ENCODE data around the gene NGEF. TPM values are rescaled to one million over a fixed set of nuclear protein-coding genes. Genes with fewer than 3 reads are reported as not detected.

NGEF gene
- total RNA-seq, 1 donor from 2014 or later: 2.6 TPM

- Histone ChIP-seq H3K9ac (ENCODE audit: low read depth in 1 of 3, low read length in 3 of 3) (no peak overlapping the region), H3K27me3 (ENCODE audit: control insufficient read depth in 3 of 3, insufficient read depth in 3 of 3, low read length in 3 of 3) (peaks cover 0 to 2% (median 0%) of the 10 kb centered on the region in 3 donors), H3K36me3 (ENCODE audit: control insufficient read depth in 3 of 3, insufficient read depth in 3 of 3, low read length in 3 of 3) (no peaks in the 10 kb centered on the region), H3K27ac (ENCODE audit: low read depth, low read length) (no peak overlapping the region), H3K4me3 (ENCODE audit: low read length in 3 of 3) (no peak overlapping the region), H3K9me3 (ENCODE audit: control insufficient read depth in 3 of 3, low read length in 3 of 3) (no peaks in the 10 kb centered on the region), H3K4me1 (ENCODE audit: control insufficient read depth in 3 of 3, insufficient read depth in 3 of 3, low read length in 3 of 3) (no peaks in the 10 kb centered on the region)
Measured at GRCh38 chr2:233042549-233042948, 29.5 kb upstream of the NGEF start.

- Histone ChIP-seq H3K36me3 (ENCODE audit: control insufficient read depth in 3 of 3, insufficient read depth in 3 of 3, low read length in 3 of 3) (no peaks in the 10 kb centered on the region), H3K27me3 (ENCODE audit: control insufficient read depth in 3 of 3, insufficient read depth in 3 of 3, low read length in 3 of 3) (no peaks in the 10 kb centered on the region), H3K9me3 (ENCODE audit: control insufficient read depth in 3 of 3, low read length in 3 of 3) (no peaks in the 10 kb centered on the region), H3K4me3 (ENCODE audit: low read length in 3 of 3) (no peak overlapping the region), H3K4me1 (ENCODE audit: control insufficient read depth in 3 of 3, insufficient read depth in 3 of 3, low read length in 3 of 3) (no peaks in the 10 kb centered on the region), H3K27ac (ENCODE audit: low read depth, low read length) (no peak overlapping the region), H3K9ac (ENCODE audit: low read depth in 1 of 3, low read length in 3 of 3) (no peak overlapping the region)
Measured at GRCh38 chr2:233041722-233042323, 28.8 kb upstream of the NGEF start.

GRCh38 chr2:233040571-233040970 is 27.5 kb upstream of the NGEF start:
- H3K27me3 ChIP-seq (ENCODE audit: control insufficient read depth in 3 of 3, insufficient read depth in 3 of 3, low read length in 3 of 3): no peaks in the 10 kb centered on the region
- H3K36me3 ChIP-seq (ENCODE audit: control insufficient read depth in 3 of 3, insufficient read depth in 3 of 3, low read length in 3 of 3): no peaks in the 10 kb centered on the region
- H3K27ac ChIP-seq (ENCODE audit: low read depth, low read length): no peak overlapping the region
- peaks cover 0 to 2% (median 0%) of the 10 kb centered on the region in 3 donors for H3K9me3 ChIP-seq (ENCODE audit: control insufficient read depth in 3 of 3, low read length in 3 of 3)
- H3K9ac ChIP-seq (ENCODE audit: low read depth in 1 of 3, low read length in 3 of 3): no peak overlapping the region
- no peaks in the 10 kb centered on the region for H3K4me1 ChIP-seq (ENCODE audit: control insufficient read depth in 3 of 3, insufficient read depth in 3 of 3, low read length in 3 of 3)
- no peak overlapping the region for H3K4me3 ChIP-seq (ENCODE audit: low read length in 3 of 3)

GRCh38 chr2:233039846-233040530 is 26.9 kb upstream of the NGEF start:
- H3K9me3 ChIP-seq (ENCODE audit: control insufficient read depth in 3 of 3, low read length in 3 of 3): peaks cover 0 to 3% (median 0%) of the 10 kb centered on the region in 3 donors
- no peak overlapping the region for H3K4me3 ChIP-seq (ENCODE audit: low read length in 3 of 3)
- no peaks in the 10 kb centered on the region for H3K4me1 ChIP-seq (ENCODE audit: control insufficient read depth in 3 of 3, insufficient read depth in 3 of 3, low read length in 3 of 3)

GRCh38 chr2:233039212-233039845 is 26.3 kb upstream of the NGEF start:
- Histone ChIP-seq H3K4me3 (ENCODE audit: low read length in 3 of 3) (no peak overlapping the region), H3K27ac (ENCODE audit: low read depth, low read length) (no peak overlapping the region), H3K36me3 (ENCODE audit: control insufficient read depth in 3 of 3, insufficient read depth in 3 of 3, low read length in 3 of 3) (no peaks in the 10 kb centered on the region), H3K27me3 (ENCODE audit: control insufficient read depth in 3 of 3, insufficient read depth in 3 of 3, low read length in 3 of 3) (no peaks in the 10 kb centered on the region), H3K9me3 (ENCODE audit: control insufficient read depth in 3 of 3, low read length in 3 of 3) (peaks cover 0 to 3% (median 0%) of the 10 kb centered on the region in 3 donors), H3K9ac (ENCODE audit: low read depth in 1 of 3, low read length in 3 of 3) (no peak overlapping the region), H3K4me1 (ENCODE audit: control insufficient read depth in 3 of 3, insufficient read depth in 3 of 3, low read length in 3 of 3) (no peaks in the 10 kb centered on the region)

More at GRCh38 chr2:233039846-233040530, 26.9 kb upstream of the NGEF start:
- Histone ChIP-seq H3K27ac (ENCODE audit: low read depth, low read length) (no peak overlapping the region), H3K36me3 (ENCODE audit: control insufficient read depth in 3 of 3, insufficient read depth in 3 of 3, low read length in 3 of 3) (no peaks in the 10 kb centered on the region), H3K27me3 (ENCODE audit: control insufficient read depth in 3 of 3, insufficient read depth in 3 of 3, low read length in 3 of 3) (no peaks in the 10 kb centered on the region), H3K9ac (ENCODE audit: low read depth in 1 of 3, low read length in 3 of 3) (no peak overlapping the region)

GRCh38 chr2:233037078-233037477 is 24.0 kb upstream of the NGEF start:
- Histone ChIP-seq H3K4me3 (ENCODE audit: low read length in 3 of 3) (no peak overlapping the region), H3K9ac (ENCODE audit: low read depth in 1 of 3, low read length in 3 of 3) (no peak overlapping the region), H3K27me3 (ENCODE audit: control insufficient read depth in 3 of 3, insufficient read depth in 3 of 3, low read length in 3 of 3) (no peaks in the 10 kb centered on the region), H3K9me3 (ENCODE audit: control insufficient read depth in 3 of 3, low read length in 3 of 3) (peaks cover 0 to 3% (median 0%) of the 10 kb centered on the region in 3 donors), H3K36me3 (ENCODE audit: control insufficient read depth in 3 of 3, insufficient read depth in 3 of 3, low read length in 3 of 3) (no peaks in the 10 kb centered on the region), H3K27ac (ENCODE audit: low read depth, low read length) (no peak overlapping the region), H3K4me1 (ENCODE audit: control insufficient read depth in 3 of 3, insufficient read depth in 3 of 3, low read length in 3 of 3) (no peaks in the 10 kb centered on the region)

GRCh38 chr2:233036162-233036838 is 23.2 kb upstream of the NGEF start:
- H3K9ac ChIP-seq (ENCODE audit: low read depth in 1 of 3, low read length in 3 of 3): no peak overlapping the region
- H3K4me3 ChIP-seq (ENCODE audit: low read length in 3 of 3): no peak overlapping the region

GRCh38 chr2:233035426-233036161 is 22.5 kb upstream of the NGEF start:
- no peaks in the 10 kb centered on the region for H3K4me1 ChIP-seq (ENCODE audit: control insufficient read depth in 3 of 3, insufficient read depth in 3 of 3, low read length in 3 of 3)
- H3K9ac ChIP-seq (ENCODE audit: low read depth in 1 of 3, low read length in 3 of 3): no peak overlapping the region
- no peak overlapping the region for H3K27ac ChIP-seq (ENCODE audit: low read depth, low read length)
- H3K4me3 ChIP-seq (ENCODE audit: low read length in 3 of 3): no peak overlapping the region
- H3K9me3 ChIP-seq (ENCODE audit: control insufficient read depth in 3 of 3, low read length in 3 of 3): peaks cover 0 to 3% (median 0%) of the 10 kb centered on the region in 3 donors
- H3K27me3 ChIP-seq (ENCODE audit: control insufficient read depth in 3 of 3, insufficient read depth in 3 of 3, low read length in 3 of 3): no peaks in the 10 kb centered on the region
- H3K36me3 ChIP-seq (ENCODE audit: control insufficient read depth in 3 of 3, insufficient read depth in 3 of 3, low read length in 3 of 3): no peaks in the 10 kb centered on the region

More at GRCh38 chr2:233036162-233036838, 23.2 kb upstream of the NGEF start:
- peaks cover 0 to 3% (median 0%) of the 10 kb centered on the region in 3 donors for H3K9me3 ChIP-seq (ENCODE audit: control insufficient read depth in 3 of 3, low read length in 3 of 3)
- H3K27ac ChIP-seq (ENCODE audit: low read depth, low read length): no peak overlapping the region
- H3K27me3 ChIP-seq (ENCODE audit: control insufficient read depth in 3 of 3, insufficient read depth in 3 of 3, low read length in 3 of 3): no peaks in the 10 kb centered on the region
- H3K4me1 ChIP-seq (ENCODE audit: control insufficient read depth in 3 of 3, insufficient read depth in 3 of 3, low read length in 3 of 3): no peaks in the 10 kb centered on the region
- H3K36me3 ChIP-seq (ENCODE audit: control insufficient read depth in 3 of 3, insufficient read depth in 3 of 3, low read length in 3 of 3): no peaks in the 10 kb centered on the region

- no peak overlapping the region for H3K4me3 ChIP-seq (ENCODE audit: low read length in 3 of 3)
- H3K36me3 ChIP-seq (ENCODE audit: control insufficient read depth in 3 of 3, insufficient read depth in 3 of 3, low read length in 3 of 3): no peaks in the 10 kb centered on the region
- H3K4me1 ChIP-seq (ENCODE audit: control insufficient read depth in 3 of 3, insufficient read depth in 3 of 3, low read length in 3 of 3): no peaks in the 10 kb centered on the region
- no peak overlapping the region for H3K9ac ChIP-seq (ENCODE audit: low read depth in 1 of 3, low read length in 3 of 3)
- peaks cover 0 to 3% (median 0%) of the 10 kb centered on the region in 3 donors for H3K9me3 ChIP-seq (ENCODE audit: control insufficient read depth in 3 of 3, low read length in 3 of 3)
- H3K27me3 ChIP-seq (ENCODE audit: control insufficient read depth in 3 of 3, insufficient read depth in 3 of 3, low read length in 3 of 3): no peaks in the 10 kb centered on the region
- H3K27ac ChIP-seq (ENCODE audit: low read depth, low read length): no peak overlapping the region
Measured at GRCh38 chr2:233034091-233034882, 21.2 kb upstream of the NGEF start.

Data from skeletal muscle tissue (tissue), 4 donors.